Kasumi-1 (cell line): Measurements from ENCODE around the gene EPHA5.
A peak's percentile ranks its signal among the peaks of the same experiment; 100 is the strongest.

Experiments
- DNase-seq, 2 experiments: peaks; one replicate each; lab custom pipeline; 2025; lab: John Stamatoyannopoulos, UW

EPHA5 gene

DNA sequence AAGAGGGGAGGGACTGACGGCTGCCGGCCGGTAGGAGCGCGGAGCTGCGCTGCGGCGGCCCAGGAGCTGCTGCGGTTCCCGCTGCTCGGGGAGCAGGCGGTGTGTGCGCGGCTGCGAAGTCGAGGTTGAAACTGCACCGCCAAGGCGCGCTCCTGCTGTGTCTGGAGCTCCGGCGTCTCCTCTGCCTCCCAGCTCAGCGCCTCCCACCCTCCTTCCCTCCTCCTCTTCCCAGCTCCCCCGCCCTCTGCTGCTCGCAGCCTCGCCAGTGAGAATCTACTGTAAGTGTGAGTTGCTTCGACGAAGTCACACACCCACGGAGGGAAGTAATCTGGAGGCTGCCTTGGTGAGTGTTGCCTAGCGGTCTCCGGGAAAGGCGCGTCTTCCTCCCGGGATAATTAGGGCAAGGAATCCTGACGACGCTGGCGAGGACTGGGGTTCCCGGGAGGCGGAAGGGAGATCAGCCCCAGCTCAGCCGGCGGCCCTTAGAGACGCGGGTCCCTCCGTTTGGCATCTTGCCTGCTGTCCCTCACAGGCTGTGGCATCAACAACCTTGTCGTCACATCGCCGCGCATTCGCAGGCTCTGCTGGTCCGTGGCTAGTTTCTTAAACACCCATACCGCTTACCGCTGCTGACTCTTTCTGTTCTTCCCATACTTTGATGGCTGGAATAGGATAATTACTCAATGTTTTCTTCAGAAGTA is at the start of gene EPHA5:
Gene EPHA5, minus strand, starts transcription at position 159 of the 701 bp plus-strand sequence. CDS start 747 bp downstream, outside the sequence.
- peak; percentile 68 to 85 for DNase-seq

DNA sequence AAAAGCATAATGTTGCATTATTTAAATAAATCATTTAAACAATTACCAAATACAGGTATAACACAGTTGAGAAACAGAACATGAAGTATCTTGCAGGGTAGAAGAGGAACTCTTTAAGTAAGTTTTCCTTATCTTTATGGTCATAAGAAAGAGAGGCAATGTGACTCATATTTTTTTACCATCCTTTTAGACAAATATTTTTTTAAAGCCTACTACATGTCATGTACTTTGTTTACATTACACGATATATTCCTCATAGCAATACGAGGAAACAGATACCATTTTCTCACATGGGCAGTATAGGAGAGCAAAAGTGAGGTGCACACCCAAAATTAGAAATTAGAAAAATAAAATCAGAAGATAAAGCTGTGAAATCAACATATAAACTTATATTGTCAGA is 49.3 kb upstream of the EPHA5 start:
- DNase-seq = no peak

DNA sequence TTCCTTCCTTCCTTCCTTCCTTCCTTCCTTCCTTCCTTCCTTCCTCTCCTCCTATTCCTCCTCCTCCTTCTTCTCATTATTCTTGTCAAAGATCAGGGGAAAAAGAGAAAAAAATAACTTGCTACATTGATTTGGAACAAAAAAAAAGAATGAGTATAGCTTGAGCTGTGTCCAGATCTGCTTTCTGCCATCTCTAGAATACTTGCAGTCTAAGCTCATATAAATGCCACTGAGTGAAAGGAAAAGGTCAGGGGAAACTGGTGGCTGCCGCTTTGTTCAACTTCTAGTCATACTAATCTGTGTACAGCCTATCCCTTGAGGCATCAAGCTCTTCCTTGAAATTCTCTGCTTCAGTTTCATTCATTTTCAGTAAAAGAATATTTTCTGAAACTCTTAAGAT is 28.3 kb upstream of the EPHA5 start:
- no peak for DNase-seq

DNA sequence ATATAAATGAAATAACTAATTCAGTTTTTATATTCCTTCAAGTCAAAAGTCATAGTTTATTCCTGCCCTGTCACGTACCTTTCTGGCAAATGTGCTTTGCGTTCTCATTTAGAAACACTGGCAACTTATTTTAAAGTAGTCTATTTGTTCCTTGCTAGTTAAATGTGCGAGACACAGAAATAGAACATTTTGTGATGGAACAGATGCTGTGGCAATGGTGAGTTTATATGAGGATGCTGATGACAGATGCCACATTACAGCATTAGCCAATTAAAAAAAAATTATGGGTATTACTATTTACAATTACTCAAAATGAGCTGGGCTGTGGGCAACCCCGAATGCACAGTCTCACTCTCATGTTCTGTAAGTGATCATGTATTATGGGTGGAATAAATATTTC is 26.1 kb upstream of the EPHA5 start:
- no peak for DNase-seq

DNA sequence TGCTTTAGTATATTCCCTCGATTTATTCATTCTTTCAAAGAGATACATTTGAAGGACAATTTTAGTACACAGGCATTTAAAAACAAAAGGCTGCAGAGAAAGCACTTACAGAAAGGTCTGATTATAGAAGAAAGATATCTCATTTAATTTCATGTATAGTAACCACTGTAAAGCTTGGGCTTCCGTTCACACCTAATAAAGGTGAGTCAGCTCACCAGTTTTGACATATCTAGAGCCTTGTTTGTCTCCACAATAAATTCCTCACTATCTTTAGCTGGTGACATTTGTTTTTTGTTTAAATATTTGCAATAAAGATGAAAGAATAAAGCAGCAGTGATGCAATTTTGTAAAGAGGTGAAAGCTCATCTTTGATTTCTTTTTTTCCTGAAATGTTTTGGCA is 1.1 kb upstream of the EPHA5 start:
- DNase-seq = no peak

DNA sequence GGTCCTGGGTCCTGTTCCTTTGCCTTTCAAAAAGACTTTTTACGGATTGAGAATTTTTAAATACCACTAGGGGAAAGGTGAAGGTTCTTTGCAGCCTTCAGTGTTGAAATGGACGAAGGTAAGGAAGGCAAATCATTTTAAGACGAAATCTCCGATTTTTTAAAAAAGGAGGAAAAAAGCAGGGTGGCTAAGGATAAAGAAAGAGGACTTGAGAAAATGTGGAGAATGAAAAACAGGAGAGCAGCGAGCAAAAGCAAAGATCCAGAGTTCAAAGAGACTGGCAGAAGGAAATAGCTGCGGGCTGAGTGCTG is 314 bp downstream of the EPHA5 start:
- no peak for DNase-seq

DNA sequence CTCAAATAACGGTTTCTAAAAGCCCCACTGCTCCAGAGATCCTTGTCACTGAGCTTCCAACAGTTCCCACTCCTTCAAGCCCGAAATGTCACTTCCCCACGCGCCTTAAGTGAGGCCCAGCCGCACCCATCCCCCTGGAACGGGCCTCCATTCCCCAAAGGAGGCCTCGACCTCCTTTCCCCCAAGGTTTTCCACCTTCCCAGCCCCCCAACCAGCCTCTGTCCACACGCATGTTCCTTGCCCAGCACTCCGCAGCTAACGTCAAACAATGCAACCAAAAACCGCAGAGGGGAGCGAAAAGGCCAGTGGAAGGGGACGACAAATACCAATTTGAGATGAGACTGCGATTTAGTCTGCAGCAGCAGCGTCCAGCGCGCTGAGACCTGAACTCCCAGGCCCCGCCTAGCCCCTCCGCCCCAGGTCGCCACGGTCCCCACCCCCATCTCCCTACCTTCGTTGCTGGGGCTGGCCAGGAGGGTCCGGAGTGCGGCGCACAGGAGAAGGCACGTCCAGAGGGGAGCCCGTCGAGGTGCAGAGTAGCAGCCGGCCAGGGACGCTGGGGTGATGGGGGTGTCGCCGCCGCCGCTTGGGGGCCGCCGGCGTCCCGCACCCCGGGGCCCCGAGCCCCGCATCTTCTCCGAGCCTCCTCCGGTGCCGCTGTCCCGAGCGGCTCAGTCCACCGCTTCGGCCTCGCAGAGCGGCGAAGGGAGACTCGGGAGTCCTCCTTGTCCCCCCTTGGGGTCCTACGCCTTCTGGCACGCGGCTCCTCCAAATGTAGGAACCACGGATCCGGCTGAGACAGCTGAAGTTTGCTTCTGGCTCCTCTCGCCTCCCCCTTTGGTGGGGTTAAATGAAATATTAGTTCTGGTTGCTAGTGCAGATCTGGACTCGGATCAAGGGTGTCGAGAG is 924 bp downstream of the EPHA5 start:
- no peak for DNase-seq

DNA sequence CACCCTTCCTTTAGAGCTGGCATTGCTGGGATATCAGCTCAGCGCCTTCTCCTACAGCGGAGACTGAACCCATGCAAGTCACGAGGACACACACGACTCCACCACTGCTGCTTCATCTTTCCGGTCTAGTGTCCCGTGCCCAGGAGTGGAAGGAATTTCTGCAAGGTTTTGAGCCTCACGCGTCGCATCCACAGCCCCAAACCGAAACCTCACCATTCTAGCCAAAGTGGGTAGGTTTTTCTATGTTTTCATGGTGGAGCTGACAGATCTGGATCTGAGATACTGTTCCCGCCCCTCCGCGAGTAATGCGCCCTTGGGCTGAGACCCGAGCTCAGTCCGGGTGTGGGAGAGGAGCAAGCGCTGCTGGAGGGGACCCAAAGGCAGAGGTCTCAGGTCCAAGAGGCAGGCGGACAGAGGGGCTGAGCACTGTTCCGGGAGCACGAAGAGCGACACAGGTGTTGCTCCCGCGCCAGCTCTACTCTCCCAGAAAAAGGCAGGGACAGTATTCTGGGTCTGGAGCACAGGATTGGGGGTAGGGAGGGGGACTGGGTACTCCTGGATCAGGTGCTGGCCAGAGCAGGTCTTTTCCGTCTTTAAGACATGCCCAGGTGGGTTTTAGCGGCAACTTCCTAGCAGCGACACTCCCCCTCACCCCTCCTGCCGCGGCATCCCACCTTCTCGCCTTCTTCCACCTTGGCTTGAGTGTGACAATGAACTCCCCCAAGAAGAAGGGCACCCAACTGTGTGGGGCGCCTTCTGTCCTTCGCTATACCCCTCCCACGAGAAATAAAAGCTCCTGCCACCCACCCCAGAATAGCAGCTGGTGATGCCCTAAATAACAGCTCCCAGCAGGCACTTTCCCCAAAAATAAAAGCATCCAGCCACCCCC is 1.8 kb downstream of the EPHA5 start:
- no peak for DNase-seq

GRCh38 chr4:65667506-65668041 is 2.7 kb downstream of the EPHA5 start:
- DNase-seq = no peak

- DNase-seq = no peak
Measured at GRCh38 chr4:65665771-65666523, 4.3 kb downstream of the EPHA5 start.

GRCh38 chr4:65661471-65661870 is 8.8 kb downstream of the EPHA5 start:
- DNase-seq = no peak

- no peak for DNase-seq
Measured at GRCh38 chr4:65658117-65658516, 12.2 kb downstream of the EPHA5 start.

- no peak for DNase-seq
Measured at GRCh38 chr4:65656008-65656407, 14.3 kb downstream of the EPHA5 start.

DNA sequence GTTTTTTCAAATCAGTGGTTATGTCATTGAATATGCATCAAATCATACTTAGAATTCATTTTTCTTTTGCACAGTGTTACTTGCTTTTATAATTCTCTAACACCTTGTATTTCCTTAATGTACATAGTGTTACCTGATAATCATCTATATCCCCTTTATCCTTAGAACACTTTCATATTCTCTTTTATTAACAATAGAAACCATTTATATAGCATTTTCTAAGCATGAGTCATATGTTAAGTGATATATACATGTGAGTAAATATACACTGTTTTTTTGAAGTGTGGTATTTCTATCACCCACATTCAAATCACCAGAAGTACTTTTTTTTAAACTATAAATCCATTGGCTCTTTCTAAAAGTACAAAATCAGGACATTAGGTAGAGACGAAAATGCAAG is 15.3 kb downstream of the EPHA5 start:
- DNase-seq = no peak

DNA sequence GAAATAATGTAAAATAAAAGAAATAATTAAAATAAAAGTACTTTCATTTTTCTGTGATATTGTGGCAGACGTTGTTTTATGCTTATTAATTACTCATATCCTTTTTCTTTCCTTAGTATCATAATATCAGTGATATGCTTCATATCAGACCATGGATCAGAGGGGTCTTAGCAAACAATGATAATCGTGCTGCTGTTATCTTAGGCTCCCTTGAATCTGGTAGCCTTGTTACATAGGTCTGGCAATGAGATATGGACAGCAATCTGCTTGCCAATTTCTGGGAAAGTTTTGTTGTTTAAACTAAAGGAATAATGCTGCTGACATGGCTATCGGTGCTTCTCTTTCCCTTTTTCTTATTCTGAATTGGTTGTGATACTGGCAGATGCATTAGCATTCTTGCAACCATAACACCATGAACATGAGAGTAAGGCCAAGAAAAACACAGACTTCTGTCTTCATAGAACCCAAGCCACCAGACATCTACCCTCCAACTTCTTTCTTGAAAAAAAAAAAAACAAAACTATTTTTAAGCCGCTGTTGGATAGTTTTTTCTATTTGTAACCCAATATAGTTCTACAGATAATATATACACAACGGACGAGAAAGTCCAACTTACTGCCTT is 16.4 kb downstream of the EPHA5 start:
- no peak for DNase-seq

- no peak for DNase-seq
Measured at GRCh38 chr4:65651751-65652150, 18.5 kb downstream of the EPHA5 start.

GRCh38 chr4:65651031-65651430 is 19.3 kb downstream of the EPHA5 start:
- no peak for DNase-seq

DNA sequence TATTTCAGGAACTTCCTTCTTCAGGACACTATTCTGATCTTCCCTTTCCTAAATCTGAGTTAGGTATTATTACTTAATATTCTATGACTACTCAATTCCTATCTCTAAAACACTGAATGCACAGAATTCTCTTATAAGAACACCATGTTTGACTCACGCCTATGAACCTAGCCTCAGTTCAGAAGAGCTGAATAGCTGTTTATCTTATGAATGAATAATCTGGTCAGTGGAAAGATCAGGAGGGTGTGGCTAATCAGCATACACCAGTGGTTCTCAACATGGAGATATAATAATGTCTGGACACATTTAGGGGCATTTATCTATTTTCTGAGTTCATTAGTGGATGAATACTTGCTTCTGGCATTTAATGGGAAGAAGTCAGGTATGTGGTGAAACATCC is 24.2 kb downstream of the EPHA5 start:
- DNase-seq = no peak

GRCh38 chr4:65645185-65645584 is 25.1 kb downstream of the EPHA5 start:
- no peak for DNase-seq

GRCh38 chr4:65635051-65635821 is 35.1 kb downstream of the EPHA5 start:
- DNase-seq = no peak
